Nucleus accumbens (tissue), 56 donors: ENCODE results near the gene FILIP1L.

Experiments
- DNase-seq, 56 donors: peaks; one replicate each; lab custom pipeline; 2025; lab: John Stamatoyannopoulos, UW

Gene FILIP1L

GRCh38 chr3:99984668-99985067, 129.6 kb downstream of the FILIP1L start:
- no peak for DNase-seq

GRCh38 chr3:99984139-99984538, 130.2 kb downstream of the FILIP1L start:
- DNase-seq: no peak

GRCh38 chr3:99982650-99983049, 131.7 kb downstream of the FILIP1L start:
- DNase-seq: no peak

- DNase-seq: no peak
Measured at GRCh38 chr3:99981138-99981537, 133.2 kb downstream of the FILIP1L start.

- no peak for DNase-seq
Measured at GRCh38 chr3:99980606-99981005, 133.7 kb downstream of the FILIP1L start.

- DNase-seq: no peak
Measured at GRCh38 chr3:99978221-99978620, 136.1 kb downstream of the FILIP1L start.

GRCh38 chr3:99976584-99976983, 137.7 kb downstream of the FILIP1L start:
- no peak for DNase-seq

GRCh38 chr3:99974989-99975388, 139.3 kb downstream of the FILIP1L start:
- DNase-seq: no peak

GRCh38 chr3:99972380-99973104, 141.8 kb downstream of the FILIP1L start:
- DNase-seq: no peak

- DNase-seq: no peak
Measured at GRCh38 chr3:99971761-99972160, 142.5 kb downstream of the FILIP1L start.

- no peak for DNase-seq
Measured at GRCh38 chr3:99970198-99970597, 144.1 kb downstream of the FILIP1L start.

GRCh38 chr3:99969136-99969535, 145.2 kb downstream of the FILIP1L start:
- DNase-seq: no peak

GRCh38 chr3:99967796-99968195, 146.5 kb downstream of the FILIP1L start:
- DNase-seq: no peak

- no peak for DNase-seq
Measured at GRCh38 chr3:99966662-99967416, 147.5 kb downstream of the FILIP1L start.

GRCh38 chr3:99965681-99966408, 148.5 kb downstream of the FILIP1L start:
- no peak for DNase-seq

- no peak for DNase-seq
Measured at GRCh38 chr3:99965077-99965476, 149.2 kb downstream of the FILIP1L start.

GRCh38 chr3:99962703-99963102, 151.6 kb downstream of the FILIP1L start:
- DNase-seq: no peak

- no peak for DNase-seq
Measured at GRCh38 chr3:99961756-99962515, 152.4 kb downstream of the FILIP1L start.

- no peak for DNase-seq
Measured at GRCh38 chr3:99960941-99961340, 153.4 kb downstream of the FILIP1L start.

GRCh38 chr3:99960123-99960878, 154.0 kb downstream of the FILIP1L start:
- no peak for DNase-seq
